Type B pancreatic cell (in vitro differentiated cells): Measurements from ENCODE around the gene WNK2. TPM values are rescaled to one million over a fixed set of nuclear protein-coding genes. Genes with fewer than 3 reads are reported as not detected.

Experiments used
- DNase-seq: peaks from one replicate; pipeline ENCODE4 v3.0.0; 2021; ENCODE audit warnings: mixed read lengths; ENCODE audit not compliant: unreplicated experiment; ENCODE audit errors: extremely low spot score
- H3K27ac Mint-ChIP-seq: 2 replicates; pipeline ENCODE4 v1.8.0; 2021; ENCODE audit warnings: mild to moderate bottlenecking, mixed read lengths
- H3K27me3 Mint-ChIP-seq: 2 replicates; pipeline ENCODE4 v1.8.0; 2021; ENCODE audit warnings: mixed read lengths
- H3K36me3 Mint-ChIP-seq: 2 replicates; pipeline ENCODE4 v1.8.0; 2021; ENCODE audit warnings: mixed read lengths
- H3K4me1 Mint-ChIP-seq: one replicate; pipeline ENCODE4 v1.8.0; 2021; ENCODE audit warnings: mixed read lengths; ENCODE audit not compliant: unreplicated experiment
- H3K4me3 Mint-ChIP-seq: 2 replicates; pipeline ENCODE4 v1.8.0; 2021; ENCODE audit warnings: mild to moderate bottlenecking, mixed read lengths
- H3K9me3 Mint-ChIP-seq: 2 replicates; pipeline ENCODE4 v1.8.0; 2021; ENCODE audit warnings: mixed read lengths
- CTCF ChIP-seq: fragments of 200-600 bp; sonication (generic); conservative IDR thresholded peaks from 2 replicates; pipeline ENCODE4 v1.5.0; 2021; ENCODE audit warnings: antibody characterized with exemption, mild to moderate bottlenecking
- total RNA-seq: library from RNA; stranded (reverse); gene quantifications from 2 replicates; pipeline ENCODE4 v1.2.1, GENCODE V29; 2021; ENCODE audit warnings: low replicate concordance

Gene WNK2
- total RNA-seq, 1 donor from 2014 or later = 75.5 TPM

- H3K36me3 Mint-ChIP-seq = peaks cover 3% of the 10 kb centered on the region
- no peak overlapping the region for H3K27ac Mint-ChIP-seq
- no peaks in the 10 kb centered on the region for H3K9me3 Mint-ChIP-seq
- peak; percentile 56 for DNase-seq
- no peaks in the 10 kb centered on the region for H3K27me3 Mint-ChIP-seq
- no peak for TF ChIP-seq CTCF
- no peaks in the 10 kb centered on the region for H3K4me1 Mint-ChIP-seq
- no peak overlapping the region for H3K4me3 Mint-ChIP-seq
Measured at GRCh38 chr9:93260263-93261066, 76.5 kb downstream of the WNK2 start.

GRCh38 chr9:93261281-93261680, 77.3 kb downstream of the WNK2 start:
- Mint-ChIP-seq H3K4me1 (no peaks in the 10 kb centered on the region), H3K27me3 (no peaks in the 10 kb centered on the region), H3K36me3 (peaks cover 3% of the 10 kb centered on the region), H3K4me3 (no peak overlapping the region), H3K27ac (no peak overlapping the region), H3K9me3 (no peaks in the 10 kb centered on the region)
- DNase-seq = peak; percentile 53
- no peak for TF ChIP-seq CTCF

- TF ChIP-seq CTCF = no peak
- no peaks in the 10 kb centered on the region for H3K9me3 Mint-ChIP-seq
- peak; percentile 68 for DNase-seq
- H3K4me3 Mint-ChIP-seq = no peak overlapping the region
- no peaks in the 10 kb centered on the region for H3K4me1 Mint-ChIP-seq
- no peaks in the 10 kb centered on the region for H3K36me3 Mint-ChIP-seq
- no peak overlapping the region for H3K27ac Mint-ChIP-seq
- H3K27me3 Mint-ChIP-seq = no peaks in the 10 kb centered on the region
Measured at GRCh38 chr9:93261735-93262523, 78.0 kb downstream of the WNK2 start.

- H3K27ac Mint-ChIP-seq = no peak overlapping the region
- no peaks in the 10 kb centered on the region for H3K9me3 Mint-ChIP-seq
- H3K4me1 Mint-ChIP-seq = no peaks in the 10 kb centered on the region
- DNase-seq = peak; percentile 60
- no peaks in the 10 kb centered on the region for H3K27me3 Mint-ChIP-seq
- no peak for TF ChIP-seq CTCF
- H3K36me3 Mint-ChIP-seq = no peaks in the 10 kb centered on the region
- no peak overlapping the region for H3K4me3 Mint-ChIP-seq
Measured at GRCh38 chr9:93262537-93263310, 78.8 kb downstream of the WNK2 start.

- Mint-ChIP-seq H3K9me3 (no peaks in the 10 kb centered on the region), H3K27me3 (no peaks in the 10 kb centered on the region), H3K4me1 (peaks cover under 1% of the 10 kb centered on the region), H3K4me3 (no peak overlapping the region), H3K36me3 (no peaks in the 10 kb centered on the region), H3K27ac (no peak overlapping the region)
- TF ChIP-seq CTCF = no peak
- peak; percentile 62 for DNase-seq
Measured at GRCh38 chr9:93263334-93264229, 79.6 kb downstream of the WNK2 start.
